Astrocyte (in vitro differentiated cells and primary cell): Measurements from ENCODE around the gene NKIRAS2. TPM values are rescaled to one million over a fixed set of nuclear protein-coding genes. Genes with fewer than 3 reads are reported as not detected.

Experiments
- DNase-seq: peaks from one replicate; pipeline ENCODE4 v3.0.0-alpha.2; 2010; ENCODE audit warnings: low read depth
- FAIRE-seq: peaks from 2 replicates; lab custom pipeline; 2011; peaks lifted over from hg19 to GRCh38; lab: Jason Lieb, UNC
- H2AFZ ChIP-seq: 2 replicates; pipeline ENCODE4 v1.6.0; 2012; ENCODE audit warnings: low read depth, low read length, inconsistent platforms
- H3K27ac ChIP-seq: 2 replicates; pipeline ENCODE4 v1.5.1; 2011; ENCODE audit warnings: low read depth, low read length, inconsistent platforms
- H3K27me3 ChIP-seq: 2 replicates; pipeline ENCODE4 v1.6.0; 2011; ENCODE audit warnings: low read length, inconsistent platforms; ENCODE audit not compliant: insufficient read depth
- H3K36me3 ChIP-seq: 2 replicates; pipeline ENCODE4 v1.5.1; 2011; ENCODE audit warnings: low read length, inconsistent platforms; ENCODE audit not compliant: insufficient read depth
- H3K4me1 ChIP-seq: 2 replicates; pipeline ENCODE4 v1.5.1; 2011; ENCODE audit warnings: low read length, inconsistent platforms; ENCODE audit not compliant: insufficient read depth
- H3K4me2 ChIP-seq: 2 replicates; pipeline ENCODE4 v1.6.0; 2012; ENCODE audit warnings: low read length, inconsistent platforms
- H3K4me3 ChIP-seq: 2 replicates; pipeline ENCODE4 v1.5.1; 2011; ENCODE audit warnings: low read depth, mild to moderate bottlenecking, low read length, inconsistent platforms; ENCODE audit not compliant: insufficient read depth
- H3K79me2 ChIP-seq: 2 replicates; pipeline ENCODE4 v1.6.0; 2012; ENCODE audit warnings: mild to moderate bottlenecking, low read length, inconsistent platforms; ENCODE audit not compliant: insufficient read depth
- H3K9ac ChIP-seq: 2 replicates; pipeline ENCODE4 v1.6.0; 2012; ENCODE audit warnings: mild to moderate bottlenecking, low read length, inconsistent platforms
- H3K9me3 ChIP-seq: 2 replicates; pipeline ENCODE4 v1.5.1; 2012; ENCODE audit warnings: low read depth, mild to moderate bottlenecking, low read length, inconsistent platforms; ENCODE audit not compliant: insufficient read depth
- H4K20me1 ChIP-seq: 2 replicates; pipeline ENCODE4 v1.6.0; 2012; ENCODE audit warnings: low read length, inconsistent platforms; ENCODE audit not compliant: insufficient read depth
- H3K27ac Mint-ChIP-seq: one replicate; pipeline ENCODE4 v1.8.0; 2021; ENCODE audit warnings: mild to moderate bottlenecking, mixed read lengths; ENCODE audit not compliant: unreplicated experiment
- H3K27me3 Mint-ChIP-seq: one replicate; pipeline ENCODE4 v1.8.0; 2021; ENCODE audit warnings: low read depth, mixed read lengths; ENCODE audit not compliant: unreplicated experiment
- H3K36me3 Mint-ChIP-seq: one replicate; pipeline ENCODE4 v1.8.0; 2021; ENCODE audit warnings: low read depth, mixed read lengths; ENCODE audit not compliant: unreplicated experiment
- H3K4me1 Mint-ChIP-seq: one replicate; pipeline ENCODE4 v1.8.0; 2021; ENCODE audit warnings: low read depth, mixed read lengths; ENCODE audit not compliant: unreplicated experiment
- H3K4me3 Mint-ChIP-seq: one replicate; pipeline ENCODE4 v1.8.0; 2021; ENCODE audit warnings: mild to moderate bottlenecking, moderate library complexity, mixed read lengths; ENCODE audit not compliant: unreplicated experiment
- H3K9me3 Mint-ChIP-seq: one replicate; pipeline ENCODE4 v1.8.0; 2021; ENCODE audit warnings: mild to moderate bottlenecking, mixed read lengths; ENCODE audit not compliant: unreplicated experiment
- CTCF ChIP-seq: IDR thresholded peaks from 2 replicates; pipeline ENCODE4 v1.5.1; 2011; ENCODE audit warnings: low read depth, mild to moderate bottlenecking, inconsistent platforms, low read length, moderate library complexity; ENCODE audit not compliant: insufficient read depth
- EZH2 ChIP-seq: IDR thresholded peaks from 2 replicates; pipeline ENCODE4 v1.6.1; 2012; ENCODE audit warnings: mild to moderate bottlenecking, low read length, inconsistent platforms; ENCODE audit not compliant: insufficient read depth
- total RNA-seq: library from RNA; stranded (reverse); gene quantifications from 2 replicates; pipeline ENCODE4 v1.2.1, GENCODE V29; 2021

NKIRAS2 gene
- total RNA-seq, 1 donor from 2014 or later: 60.5 TPM

GRCh38 chr17:42058063-42058462, 38.2 kb downstream of the NKIRAS2 start:
- FAIRE-seq: no peak
- H3K27me3 Mint-ChIP-seq: peaks cover 47% of the 10 kb centered on the region

GRCh38 chr17:42059815-42060214, 39.9 kb downstream of the NKIRAS2 start:
- Mint-ChIP-seq H3K36me3 (peaks cover 2% of the 10 kb centered on the region), H3K4me3 (no peak overlapping the region), H3K4me1 (peaks cover 6% of the 10 kb centered on the region), H3K9me3 (peaks cover 2% of the 10 kb centered on the region), H3K27me3 (peaks cover 38% of the 10 kb centered on the region), H3K27ac (no peak overlapping the region)
- Histone ChIP-seq H3K79me2 (no peaks in the 10 kb centered on the region), H3K9ac (no peak overlapping the region), H3K4me3 (no peak overlapping the region), H3K27ac (no peak overlapping the region), H3K4me2 (no peak overlapping the region), H3K27me3 (peaks cover 6% of the 10 kb centered on the region), H4K20me1 (no peaks in the 10 kb centered on the region), H3K4me1 (no peaks in the 10 kb centered on the region), H2AFZ (no peak overlapping the region), H3K36me3 (no peaks in the 10 kb centered on the region), H3K9me3 (no peaks in the 10 kb centered on the region)
- TF ChIP-seq CTCF (no peak), EZH2 (no peak)
- no peak for FAIRE-seq
- no peak for DNase-seq

More at GRCh38 chr17:42058063-42058462, 38.2 kb downstream of the NKIRAS2 start:
- Mint-ChIP-seq H3K27ac (no peak overlapping the region), H3K4me3 (no peak overlapping the region), H3K36me3 (peaks cover 2% of the 10 kb centered on the region), H3K9me3 (no peaks in the 10 kb centered on the region), H3K4me1 (peaks cover 2% of the 10 kb centered on the region)
- Histone ChIP-seq H2AFZ (no peak overlapping the region), H3K4me2 (no peak overlapping the region), H3K27me3 (peaks cover 19% of the 10 kb centered on the region), H3K9me3 (no peaks in the 10 kb centered on the region), H4K20me1 (no peaks in the 10 kb centered on the region), H3K9ac (no peak overlapping the region), H3K4me1 (no peaks in the 10 kb centered on the region), H3K36me3 (no peaks in the 10 kb centered on the region), H3K79me2 (no peaks in the 10 kb centered on the region), H3K27ac (no peak overlapping the region), H3K4me3 (no peak overlapping the region)
- DNase-seq: no peak
- TF ChIP-seq EZH2 (no peak), CTCF (no peak)

- no peak overlapping the region for H3K9ac ChIP-seq
- peaks cover 35% of the 10 kb centered on the region for H3K27me3 Mint-ChIP-seq
- no peak for DNase-seq
- peaks cover 2% of the 10 kb centered on the region for H3K36me3 Mint-ChIP-seq
- TF ChIP-seq EZH2: no peak
- TF ChIP-seq CTCF: no peak
- H3K27ac ChIP-seq: no peak overlapping the region
- no peak overlapping the region for H3K4me3 ChIP-seq
- no peak overlapping the region for H3K4me3 Mint-ChIP-seq
- H3K4me1 Mint-ChIP-seq: peaks cover 6% of the 10 kb centered on the region
- no peak for FAIRE-seq
- no peaks in the 10 kb centered on the region for H3K4me1 ChIP-seq
- peaks cover 3% of the 10 kb centered on the region for H3K27me3 ChIP-seq
- no peaks in the 10 kb centered on the region for H3K36me3 ChIP-seq
- no peaks in the 10 kb centered on the region for H4K20me1 ChIP-seq
- H3K4me2 ChIP-seq: no peak overlapping the region
- H3K9me3 Mint-ChIP-seq: peaks cover 3% of the 10 kb centered on the region
- no peaks in the 10 kb centered on the region for H3K9me3 ChIP-seq
- H2AFZ ChIP-seq: no peak overlapping the region
- H3K79me2 ChIP-seq: no peaks in the 10 kb centered on the region
- no peak overlapping the region for H3K27ac Mint-ChIP-seq
Observed at GRCh38 chr17:42060231-42060630, 40.3 kb downstream of the NKIRAS2 start.
